Stomach (tissue), 9 donors: Measurements from ENCODE around the gene ANKS1B. TPM values are rescaled to one million over a fixed set of nuclear protein-coding genes. Genes with fewer than 3 reads are reported as not detected.

Experiments used
- DNase-seq, 2 donors: peaks; one replicate each; pipeline versions ENCODE4 v3.0.0 to v3.0.0-alpha.2; 2013 to 2019
- H3K27ac ChIP-seq, 5 donors: fragments of 200-600 bp in 4 of 5; sonication (generic) in 4 of 5; one replicate each; pipeline ENCODE4 v1.5.1; 2013 to 2019; ENCODE audit warnings: mild to moderate bottlenecking in 1 of 5, moderate library complexity in 1 of 5
- H3K27me3 ChIP-seq, 3 donors: fragments of 200-600 bp; sonication (generic); one replicate each; pipeline ENCODE4 v1.5.1; 2017 to 2019; ENCODE audit warnings: mixed run types in 1 of 3
- H3K36me3 ChIP-seq, 4 donors: fragments of 200-600 bp; sonication (generic); 1 replicate in 3 of 4; 2 replicates in 1 of 4; pipeline ENCODE4 v1.5.1; 2016 to 2019
- H3K4me1 ChIP-seq, 4 donors: fragments of 200-600 bp; sonication (generic); one replicate each; pipeline ENCODE4 v1.5.1; 2016 to 2019
- H3K4me3 ChIP-seq, 4 donors: fragments of 200-600 bp; sonication (generic) in 3 of 4; one replicate each; pipeline ENCODE4 v1.5.1; 2016 to 2019; ENCODE audit warnings: mild to moderate bottlenecking in 1 of 4
- H3K9me3 ChIP-seq, 4 donors: fragments of 200-600 bp; sonication (generic); one replicate each; pipeline ENCODE4 v1.5.1; 2016 to 2019
- CTCF ChIP-seq, 7 experiments: fragments of 450-650 bp in 4 of 7; fragments of 200-600 bp in 3 of 7; sonication (generic) in 3 of 7; IDR thresholded peaks; one replicate each; pipeline ENCODE4 v1.5.1; 2016 to 2019; ENCODE audit warnings: antibody characterized with exemption in 7 of 7, control low read depth in 2 of 7, mild to moderate bottlenecking in 1 of 7
- EP300 ChIP-seq: sonication (generic); formaldehyde crosslinking; IDR thresholded peaks from one replicate; pipeline ENCODE4 v1.6.1; 2017; ENCODE audit warnings: antibody characterized with exemption
- POLR2A ChIP-seq, 4 donors: fragments of 450-650 bp; IDR thresholded peaks; one replicate each; pipeline ENCODE4 v1.6.1; 2016; ENCODE audit warnings: antibody characterized with exemption in 4 of 4, control low read depth in 2 of 4, mild to moderate bottlenecking in 1 of 4, moderate library complexity in 1 of 4
- POLR2AphosphoS5 ChIP-seq, 3 donors: sonication (generic); formaldehyde crosslinking; IDR thresholded peaks; one replicate each; pipeline ENCODE4 v1.6.1; 2016; ENCODE audit warnings: antibody characterized with exemption in 3 of 3
- WGBS, 5 donors: extraction: QIAGEN DNeasy Blood & Tissue Kit in 3 of 5; methylation state at CpG; one replicate each; pipeline versions ENCODE4 v1.1.5 to v1.1.7; 2013 to 2018; 5-methylcytosine and 5-hydroxymethylcytosine counted together
- intact Hi-C: fragments of 100-400 bp; cut with DNase I; formaldehyde crosslinking; loops from one replicate; pipeline ENCODE4 v1.15.1; 2023; ENCODE audit warnings: low total_unique reads
- polyA plus RNA-seq, 3 donors: library from polyadenylated mRNA; stranded (reverse); fragments of 200-250 nt; gene quantifications; one replicate each; pipeline ENCODE4 v1.2.3, GENCODE V29; 2013
- total RNA-seq, 5 donors: library from RNA; depleted of rRNA; stranded (reverse); fragments of >200 nt; gene quantifications; one replicate each; pipeline versions ENCODE4 v1.1.0 to v1.2.3, GENCODE V29; 2014 to 2016
- donor health status: healthy with polysubstance abuse.
- donor health status: Bipolar disorder and iron deficiency.
- donor health status: healthy.

Gene ANKS1B
- total and polyA plus RNA-seq, 8 donors = 0.73 to 26.8 (median 2.2) TPM; not detected in 2

DNA sequence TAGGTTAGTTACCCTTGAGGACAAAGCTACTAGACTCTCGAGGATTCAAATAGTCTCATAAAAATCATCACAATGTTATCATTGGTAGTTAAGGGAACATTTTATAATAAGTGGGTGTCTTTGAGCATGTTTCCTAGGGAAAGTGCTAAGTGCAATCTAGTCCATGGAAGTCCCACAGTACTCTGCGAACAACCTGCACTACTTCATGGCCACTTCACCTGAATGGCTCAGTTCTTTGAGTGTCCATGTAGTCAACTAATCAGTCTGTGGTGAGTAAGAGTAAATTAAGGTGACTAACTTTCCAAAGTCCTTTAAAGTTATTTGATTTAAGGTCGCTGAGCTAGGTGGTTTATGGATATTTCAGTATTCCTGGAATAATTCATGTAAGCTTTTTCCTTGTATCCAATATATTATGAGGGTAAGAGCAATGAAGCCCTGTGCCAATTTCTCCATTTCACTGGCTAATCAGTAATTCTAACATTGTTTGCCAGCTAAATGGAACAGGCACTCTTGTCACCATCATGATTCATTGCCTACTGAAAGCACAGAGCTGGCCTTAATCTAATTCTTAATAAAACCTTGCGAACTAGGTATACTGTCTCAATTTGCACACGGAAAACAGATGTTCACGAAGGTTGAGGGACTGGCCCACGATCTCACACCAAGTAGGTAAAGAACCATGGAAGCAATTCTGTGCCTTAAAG lies 844.6 kb downstream of the ANKS1B start:
- WGBS, 5 donors = 82 to 89% (median 84%) methylated on average over 7 of the region's 7 CpGs

DNA sequence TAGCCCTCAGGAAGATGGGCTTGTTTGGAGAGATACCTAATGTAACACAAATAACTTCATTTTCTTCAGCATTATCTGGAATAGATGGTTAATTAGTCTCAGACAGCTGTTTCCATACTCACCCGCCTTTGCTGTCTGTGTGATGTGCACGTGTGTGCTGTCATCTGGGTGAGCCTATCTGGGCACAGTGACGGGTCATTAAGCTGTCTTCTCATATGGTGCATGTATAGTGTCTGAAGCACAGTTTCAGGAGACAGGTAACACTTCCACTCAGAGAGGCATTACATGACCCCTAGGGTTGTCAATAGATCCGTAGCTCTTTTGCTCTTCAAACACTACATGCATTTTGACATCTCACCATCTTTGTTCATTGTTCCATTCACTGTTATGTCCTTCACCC lies 846.3 kb downstream of the ANKS1B start:
- DNase-seq = no peak
- TF ChIP-seq EP300 (no peak), POLR2AphosphoS5 (IDR thresholded peaks at IDR 0.05) (no peak), CTCF (IDR thresholded peaks at IDR 0.05) (no peak), POLR2A (IDR thresholded peaks at IDR 0.05) (no peak)
- 73 to 82% (median 79%) methylated on average over 4 of the region's 4 CpGs for WGBS, 5 donors
- Histone ChIP-seq H3K4me1 (no peaks in the 10 kb centered on the region), H3K9me3 (no peaks in the 10 kb centered on the region), H3K27me3 (no peaks in the 10 kb centered on the region), H3K36me3 (no peaks in the 10 kb centered on the region), H3K27ac (no peak overlapping the region), H3K4me3 (no peak overlapping the region)
- intact Hi-C loops = no loop called here

More for the DNA sequence above, 844.6 kb downstream of the ANKS1B start:
- H3K27ac ChIP-seq = no peak overlapping the region
- no peak overlapping the region for H3K4me3 ChIP-seq
- H3K9me3 ChIP-seq = no peaks in the 10 kb centered on the region
- H3K4me1 ChIP-seq = no peaks in the 10 kb centered on the region
- peak in 1 of 2 donors; percentile 21 for DNase-seq
- no peaks in the 10 kb centered on the region for H3K36me3 ChIP-seq
- intact Hi-C loops = no loop called here
- TF ChIP-seq EP300 = no peak
- no peak for TF ChIP-seq POLR2AphosphoS5 (IDR thresholded peaks at IDR 0.05)
- TF ChIP-seq CTCF (IDR thresholded peaks at IDR 0.05) = no peak
- TF ChIP-seq POLR2A (IDR thresholded peaks at IDR 0.05) = no peak
- no peaks in the 10 kb centered on the region for H3K27me3 ChIP-seq

DNA sequence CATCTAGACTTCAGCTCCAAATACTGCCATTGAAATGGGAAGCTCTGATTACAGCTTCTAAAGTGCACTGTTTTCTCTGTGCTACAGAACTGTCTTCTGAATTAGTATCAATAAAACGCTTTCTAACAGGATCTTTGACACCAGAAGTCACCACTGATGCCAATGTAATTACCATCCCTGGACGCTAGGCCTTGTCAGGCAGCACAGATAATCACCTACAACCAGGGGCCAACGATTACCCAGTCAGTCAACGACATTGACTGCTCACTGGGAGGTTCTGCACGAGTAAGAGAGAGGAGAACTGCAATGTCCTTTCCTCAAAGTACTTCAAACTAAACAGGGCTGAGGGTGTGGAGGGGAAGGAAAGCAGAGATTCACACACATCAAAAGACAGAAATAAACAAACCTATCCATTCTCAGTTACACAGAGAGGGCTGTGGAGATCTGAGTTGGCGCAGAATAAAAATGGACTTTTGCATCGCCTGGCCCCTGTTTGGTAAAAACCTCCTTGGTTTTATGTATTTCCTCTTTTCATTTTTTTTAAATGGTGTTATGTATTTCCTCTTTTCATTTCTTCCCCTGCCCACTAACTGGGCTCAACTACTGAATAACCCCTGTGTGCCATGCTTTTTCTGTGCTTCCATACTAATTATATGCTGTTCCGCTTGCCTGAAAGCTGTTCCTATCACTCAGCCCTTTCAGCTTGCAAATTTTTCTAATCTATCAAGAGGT lies 847.4 kb downstream of the ANKS1B start:
- Histone ChIP-seq H3K27me3 (no peaks in the 10 kb centered on the region), H3K36me3 (no peaks in the 10 kb centered on the region), H3K4me1 (no peaks in the 10 kb centered on the region), H3K9me3 (no peaks in the 10 kb centered on the region), H3K27ac (no peak overlapping the region), H3K4me3 (no peak overlapping the region)
- TF ChIP-seq EP300 = no peak
- no peak for TF ChIP-seq POLR2AphosphoS5 (IDR thresholded peaks at IDR 0.05)
- TF ChIP-seq POLR2A (IDR thresholded peaks at IDR 0.05) = no peak
- TF ChIP-seq CTCF (IDR thresholded peaks at IDR 0.05) = no peak
- 56 to 66% (median 61%) methylated on average over 8 of the region's 8 CpGs for WGBS, 5 donors
- intact Hi-C loops = no loop called here
- DNase-seq = no peak

GRCh38 chr12:99136516-99136915 lies 848.2 kb downstream of the ANKS1B start:
- H3K4me1 ChIP-seq = no peaks in the 10 kb centered on the region
- TF ChIP-seq POLR2AphosphoS5 (IDR thresholded peaks at IDR 0.05) (no peak), CTCF (IDR thresholded peaks at IDR 0.05) (no peak), EP300 (no peak), POLR2A (IDR thresholded peaks at IDR 0.05) (no peak)
- intact Hi-C loops = no loop called here
- no peaks in the 10 kb centered on the region for H3K27me3 ChIP-seq
- H3K36me3 ChIP-seq = no peaks in the 10 kb centered on the region
- no peak for DNase-seq
- no peaks in the 10 kb centered on the region for H3K9me3 ChIP-seq
- H3K27ac ChIP-seq = no peak overlapping the region
- H3K4me3 ChIP-seq = no peak overlapping the region
